Measurements from ENCODE around the gene NAV2. TPM values are rescaled to one million over a fixed set of nuclear protein-coding genes. Genes with fewer than 3 reads are reported as not detected.

Gene NAV2
- total RNA-seq, 2 experiments from 2014 or later, result 0.23 to 0.36 TPM

DNA sequence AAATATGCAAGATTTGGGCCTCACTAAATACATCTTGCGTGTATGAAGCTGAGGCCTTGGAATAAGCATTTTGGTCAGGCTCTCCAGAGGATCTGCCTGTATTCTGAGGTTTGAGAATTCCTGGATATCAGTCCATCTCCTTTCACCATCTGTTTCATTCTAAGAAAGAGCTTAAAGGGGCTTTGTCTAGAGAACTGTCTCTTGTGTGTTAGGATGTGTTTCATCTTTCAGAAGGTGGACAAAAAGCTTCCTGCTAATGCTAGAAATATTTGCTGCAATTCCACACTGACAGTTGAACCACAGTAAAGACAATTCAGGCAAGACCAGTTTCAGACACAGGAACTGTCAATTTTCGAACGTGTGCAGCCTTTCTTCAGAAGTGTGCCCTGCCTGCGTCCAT, 262.2 kb downstream of the NAV2 start:
- intact Hi-C loops (cut with micrococcal nuclease), result no loop called here
- Mint-ChIP-seq H3K27me3 (peaks cover 23% of the 10 kb centered on the region), H3K36me3 (ENCODE audit: low read depth) (no peaks in the 10 kb centered on the region), H3K9me3 (no peaks in the 10 kb centered on the region), H3K4me1 (ENCODE audit: low read depth) (peaks cover 23% of the 10 kb centered on the region), H3K27ac (no peak overlapping the region), H3K4me3 (no peak overlapping the region)
- ATAC-seq (no peak), DNase-seq (no peak)
- ChIA-PET POLR2A (no interaction called here), CTCF (no interaction called here)
- TF ChIP-seq, protein P1, sequence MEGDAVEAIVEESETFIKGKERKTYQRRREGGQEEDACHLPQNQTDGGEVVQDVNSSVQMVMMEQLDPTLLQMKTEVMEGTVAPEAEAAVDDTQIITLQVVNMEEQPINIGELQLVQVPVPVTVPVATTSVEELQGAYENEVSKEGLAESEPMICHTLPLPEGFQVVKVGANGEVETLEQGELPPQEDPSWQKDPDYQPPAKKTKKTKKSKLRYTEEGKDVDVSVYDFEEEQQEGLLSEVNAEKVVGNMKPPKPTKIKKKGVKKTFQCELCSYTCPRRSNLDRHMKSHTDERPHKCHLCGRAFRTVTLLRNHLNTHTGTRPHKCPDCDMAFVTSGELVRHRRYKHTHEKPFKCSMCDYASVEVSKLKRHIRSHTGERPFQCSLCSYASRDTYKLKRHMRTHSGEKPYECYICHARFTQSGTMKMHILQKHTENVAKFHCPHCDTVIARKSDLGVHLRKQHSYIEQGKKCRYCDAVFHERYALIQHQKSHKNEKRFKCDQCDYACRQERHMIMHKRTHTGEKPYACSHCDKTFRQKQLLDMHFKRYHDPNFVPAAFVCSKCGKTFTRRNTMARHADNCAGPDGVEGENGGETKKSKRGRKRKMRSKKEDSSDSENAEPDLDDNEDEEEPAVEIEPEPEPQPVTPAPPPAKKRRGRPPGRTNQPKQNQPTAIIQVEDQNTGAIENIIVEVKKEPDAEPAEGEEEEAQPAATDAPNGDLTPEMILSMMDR (IDR thresholded peaks at IDR 0.05), result no peak

- TF ChIP-seq, protein P1 (IDR thresholded peaks at IDR 0.05), result no peak
- DNase-seq (no peak), ATAC-seq (no peak)
- intact Hi-C loops (cut with micrococcal nuclease), result no loop called here
- POLR2A ChIA-PET, result no interaction called here
- H3K4me3 Mint-ChIP-seq, result no peak overlapping the region
- no peaks in the 10 kb centered on the region for H3K36me3 Mint-ChIP-seq (ENCODE audit: low read depth)
- no peaks in the 10 kb centered on the region for H3K9me3 Mint-ChIP-seq
- peaks cover 20% of the 10 kb centered on the region for H3K4me1 Mint-ChIP-seq (ENCODE audit: low read depth)
- peaks cover 23% of the 10 kb centered on the region for H3K27me3 Mint-ChIP-seq
- CTCF ChIA-PET, result no interaction called here
- no peak overlapping the region for H3K27ac Mint-ChIP-seq
Measured at GRCh38 chr11:19975414-19975990, 262.9 kb downstream of the NAV2 start.

GRCh38 chr11:19976281-19976941, 263.8 kb downstream of the NAV2 start:
- no peaks in the 10 kb centered on the region for H3K36me3 Mint-ChIP-seq (ENCODE audit: low read depth)
- H3K27ac Mint-ChIP-seq, result no peak overlapping the region
- intact Hi-C loops (cut with micrococcal nuclease), result no loop called here
- TF ChIP-seq, protein P1 (IDR thresholded peaks at IDR 0.05), result no peak
- ChIA-PET POLR2A (no interaction called here), CTCF (no interaction called here)
- H3K27me3 Mint-ChIP-seq, result peaks cover 23% of the 10 kb centered on the region
- ATAC-seq, result no peak
- no peaks in the 10 kb centered on the region for H3K9me3 Mint-ChIP-seq
- DNase-seq, result no peak
- no peak overlapping the region for H3K4me3 Mint-ChIP-seq
- H3K4me1 Mint-ChIP-seq (ENCODE audit: low read depth), result peaks cover 10% of the 10 kb centered on the region

DNA sequence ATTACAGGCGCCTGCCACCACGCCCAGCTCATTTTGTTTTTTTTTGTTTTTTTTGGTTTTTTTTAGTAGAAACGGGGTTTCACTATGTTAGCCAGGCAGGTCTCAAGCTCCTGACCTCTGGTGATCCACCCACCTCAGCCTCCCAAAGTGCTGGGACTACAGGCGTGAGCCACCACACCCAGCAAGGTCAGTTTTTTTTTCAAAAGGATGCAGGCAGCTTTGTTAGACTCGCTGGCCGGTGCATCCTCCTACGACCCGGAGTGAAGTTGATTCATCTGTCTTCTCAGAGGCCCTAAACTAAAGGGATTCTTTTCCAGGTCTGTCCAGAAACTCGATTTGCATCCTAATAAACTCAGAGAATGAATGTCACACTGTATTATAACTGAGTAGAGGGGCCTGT, 265.3 kb downstream of the NAV2 start:
- Mint-ChIP-seq H3K4me1 (ENCODE audit: low read depth) (peaks cover 10% of the 10 kb centered on the region), H3K27ac (no peak overlapping the region), H3K4me3 (no peak overlapping the region), H3K9me3 (no peaks in the 10 kb centered on the region), H3K36me3 (ENCODE audit: low read depth) (no peaks in the 10 kb centered on the region), H3K27me3 (peaks cover 22% of the 10 kb centered on the region)
- ChIA-PET CTCF (no interaction called here), POLR2A (no interaction called here)
- DNase-seq, result no peak
- TF ChIP-seq, protein P1 (IDR thresholded peaks at IDR 0.05), result no peak
- intact Hi-C loops (cut with micrococcal nuclease), result no loop called here
- no peak for ATAC-seq

- peak; percentile 84 for ATAC-seq
- H3K9me3 Mint-ChIP-seq, result no peaks in the 10 kb centered on the region
Measured at GRCh38 chr11:19978668-19979518, 266.3 kb downstream of the NAV2 start.

More at GRCh38 chr11:19978668-19979518, 266.3 kb downstream of the NAV2 start:
- Mint-ChIP-seq H3K27ac (peak overlapping the region; percentile 62), H3K36me3 (ENCODE audit: low read depth) (no peaks in the 10 kb centered on the region), H3K4me1 (ENCODE audit: low read depth) (peaks cover 10% of the 10 kb centered on the region), H3K4me3 (no peak overlapping the region), H3K27me3 (peaks cover 20% of the 10 kb centered on the region)
- TF ChIP-seq, protein P1 (IDR thresholded peaks at IDR 0.05), result no peak
- ChIA-PET CTCF (interaction anchor here (1.1 to 1.9 kb wide), 2 partner anchors 16 to 26 kb away, joined by 3 to 5 read pairs; no protein-coding TSS in a partner anchor), POLR2A (no interaction called here)
- DNase-seq, result peak; percentile 44
- intact Hi-C loops (cut with micrococcal nuclease), result no loop called here
